ENCODE data around the gene MMP11.
A peak's percentile ranks its signal among the peaks of the same experiment; 100 is the strongest.

The MMP11 gene

DNA sequence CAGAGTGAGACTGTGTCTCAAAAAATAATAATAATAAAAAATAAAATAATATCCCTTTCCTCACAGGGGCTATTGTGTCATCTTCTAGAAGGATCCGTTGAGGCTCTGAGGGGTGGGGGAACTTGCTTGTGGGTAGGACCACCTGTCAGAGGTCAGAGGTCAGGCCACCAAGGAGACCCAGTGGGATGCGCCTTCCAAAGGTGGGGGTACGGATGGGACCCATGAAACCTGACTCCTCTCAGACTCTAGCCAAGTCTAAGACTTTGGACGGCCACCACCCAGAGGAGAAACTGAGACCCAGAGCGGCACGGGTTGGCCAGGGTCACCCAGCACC, 367 bp upstream of the MMP11 start:
- TF ChIP-seq, protein P1, sequence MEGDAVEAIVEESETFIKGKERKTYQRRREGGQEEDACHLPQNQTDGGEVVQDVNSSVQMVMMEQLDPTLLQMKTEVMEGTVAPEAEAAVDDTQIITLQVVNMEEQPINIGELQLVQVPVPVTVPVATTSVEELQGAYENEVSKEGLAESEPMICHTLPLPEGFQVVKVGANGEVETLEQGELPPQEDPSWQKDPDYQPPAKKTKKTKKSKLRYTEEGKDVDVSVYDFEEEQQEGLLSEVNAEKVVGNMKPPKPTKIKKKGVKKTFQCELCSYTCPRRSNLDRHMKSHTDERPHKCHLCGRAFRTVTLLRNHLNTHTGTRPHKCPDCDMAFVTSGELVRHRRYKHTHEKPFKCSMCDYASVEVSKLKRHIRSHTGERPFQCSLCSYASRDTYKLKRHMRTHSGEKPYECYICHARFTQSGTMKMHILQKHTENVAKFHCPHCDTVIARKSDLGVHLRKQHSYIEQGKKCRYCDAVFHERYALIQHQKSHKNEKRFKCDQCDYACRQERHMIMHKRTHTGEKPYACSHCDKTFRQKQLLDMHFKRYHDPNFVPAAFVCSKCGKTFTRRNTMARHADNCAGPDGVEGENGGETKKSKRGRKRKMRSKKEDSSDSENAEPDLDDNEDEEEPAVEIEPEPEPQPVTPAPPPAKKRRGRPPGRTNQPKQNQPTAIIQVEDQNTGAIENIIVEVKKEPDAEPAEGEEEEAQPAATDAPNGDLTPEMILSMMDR (IDR thresholded peaks at IDR 0.05; ENCODE audit: poor library complexity, severe bottlenecking), result no peak
- ATAC-seq (ENCODE audit: low read depth), result no peak
- Histone ChIP-seq H3K4me1 (ENCODE audit: insufficient read depth, poor library complexity, severe bottlenecking) (no peaks in the 10 kb centered on the region), H3K4me3 (ENCODE audit: severe bottlenecking) (peak overlapping the region; percentile 37), H3K27me3 (ENCODE audit: insufficient read depth, poor library complexity, severe bottlenecking) (no peaks in the 10 kb centered on the region), H3K36me3 (ENCODE audit: low read depth) (no peaks in the 10 kb centered on the region), H3K27ac (ENCODE audit: poor library complexity, severe bottlenecking) (no peak overlapping the region), H3K9me3 (ENCODE audit: severe bottlenecking) (no peaks in the 10 kb centered on the region)
- no peak for DNase-seq (ENCODE audit: low spot score)

GRCh38 chr22:23773483-23774113, 949 bp downstream of the MMP11 start:
- TF ChIP-seq, protein P1 (IDR thresholded peaks at IDR 0.05; ENCODE audit: poor library complexity, severe bottlenecking), result no peak
- Histone ChIP-seq H3K27me3 (ENCODE audit: insufficient read depth, poor library complexity, severe bottlenecking) (no peaks in the 10 kb centered on the region), H3K4me1 (ENCODE audit: insufficient read depth, poor library complexity, severe bottlenecking) (no peaks in the 10 kb centered on the region), H3K4me3 (ENCODE audit: severe bottlenecking) (no peak overlapping the region), H3K36me3 (ENCODE audit: low read depth) (no peaks in the 10 kb centered on the region), H3K9me3 (ENCODE audit: severe bottlenecking) (no peaks in the 10 kb centered on the region), H3K27ac (ENCODE audit: poor library complexity, severe bottlenecking) (no peak overlapping the region)
- DNase-seq (ENCODE audit: low spot score), result no peak
- ATAC-seq (ENCODE audit: low read depth), result 0 out of 3 replicates have a peak, but pooled peaks have one; percentile 10

- TF ChIP-seq, protein P1 (IDR thresholded peaks at IDR 0.05; ENCODE audit: poor library complexity, severe bottlenecking), result no peak
Observed at GRCh38 chr22:23774114-23774921, 1.7 kb downstream of the MMP11 start.

GRCh38 chr22:23774922-23775436, 2.3 kb downstream of the MMP11 start:
- TF ChIP-seq, protein P1 (IDR thresholded peaks at IDR 0.05; ENCODE audit: poor library complexity, severe bottlenecking), result no peak
- no peaks in the 10 kb centered on the region for H3K27me3 ChIP-seq (ENCODE audit: insufficient read depth, poor library complexity, severe bottlenecking)
- no peaks in the 10 kb centered on the region for H3K4me1 ChIP-seq (ENCODE audit: insufficient read depth, poor library complexity, severe bottlenecking)
- no peaks in the 10 kb centered on the region for H3K9me3 ChIP-seq (ENCODE audit: severe bottlenecking)
- H3K27ac ChIP-seq (ENCODE audit: poor library complexity, severe bottlenecking), result no peak overlapping the region
- H3K36me3 ChIP-seq (ENCODE audit: low read depth), result no peaks in the 10 kb centered on the region
- no peak for DNase-seq (ENCODE audit: low spot score)
- no peak overlapping the region for H3K4me3 ChIP-seq (ENCODE audit: severe bottlenecking)
- ATAC-seq (ENCODE audit: low read depth), result no peak

More at GRCh38 chr22:23774114-23774921, 1.7 kb downstream of the MMP11 start:
- no peak for DNase-seq (ENCODE audit: low spot score)
- no peaks in the 10 kb centered on the region for H3K27me3 ChIP-seq (ENCODE audit: insufficient read depth, poor library complexity, severe bottlenecking)
- H3K36me3 ChIP-seq (ENCODE audit: low read depth), result no peaks in the 10 kb centered on the region
- H3K27ac ChIP-seq (ENCODE audit: poor library complexity, severe bottlenecking), result no peak overlapping the region
- H3K4me1 ChIP-seq (ENCODE audit: insufficient read depth, poor library complexity, severe bottlenecking), result no peaks in the 10 kb centered on the region
- H3K9me3 ChIP-seq (ENCODE audit: severe bottlenecking), result no peaks in the 10 kb centered on the region
- no peak overlapping the region for H3K4me3 ChIP-seq (ENCODE audit: severe bottlenecking)
- ATAC-seq (ENCODE audit: low read depth), result no peak

All from RWPE2 (cell line).